Testis (tissue), 3 donors: ENCODE results near the gene REST. TPM values are rescaled to one million over a fixed set of nuclear protein-coding genes. Genes with fewer than 3 reads are reported as not detected.
"Not testable (repeated sequence)": the region's sequence is repeated elsewhere in the genome, so short reads cannot be mapped to it uniquely, and the experiment has no call there.

Experiments used
- DNase-seq: peaks from one replicate; pipeline ENCODE4 v3.0.0-alpha.2; 2019
- H3K27ac ChIP-seq, 2 donors: fragments of 200-600 bp; sonication (generic); one replicate each; pipeline ENCODE4 v1.5.1; 2019
- H3K27me3 ChIP-seq: fragments of 200-600 bp; sonication (generic); one replicate; pipeline ENCODE4 v1.5.1; 2019
- H3K36me3 ChIP-seq: fragments of 200-600 bp; sonication (generic); one replicate; pipeline ENCODE4 v1.5.1; 2017; ENCODE audit warnings: low read depth; ENCODE audit errors: missing control alignments
- H3K4me1 ChIP-seq: fragments of 200-600 bp; sonication (generic); one replicate; pipeline ENCODE4 v1.5.1; 2019
- H3K4me3 ChIP-seq, 2 donors: fragments of 200-600 bp; sonication (generic); one replicate each; pipeline ENCODE4 v1.5.1; 2017 to 2019
- H3K9me3 ChIP-seq: fragments of 200-600 bp; sonication (generic); one replicate; pipeline ENCODE4 v1.5.1; 2017
- CTCF ChIP-seq, 3 experiments: fragments of 450-650 bp in 2 of 3; fragments of 200-600 bp in 1 of 3; sonication (generic) in 1 of 3; IDR thresholded peaks; one replicate each; pipeline ENCODE4 v1.5.1; 2016 to 2019; ENCODE audit warnings: antibody characterized with exemption in 3 of 3, mild to moderate bottlenecking in 2 of 3, moderate library complexity in 1 of 3
- POLR2A ChIP-seq: fragments of 450-650 bp; IDR thresholded peaks from one replicate; pipeline ENCODE4 v1.6.1; 2017; ENCODE audit warnings: antibody characterized with exemption, mild to moderate bottlenecking, moderate library complexity
- WGBS, 2 donors: methylation state at CpG; one replicate each; pipeline ENCODE4 v1.1.5; 2018; 5-methylcytosine and 5-hydroxymethylcytosine counted together
- intact Hi-C: fragments of 100-400 bp; cut with DNase I; formaldehyde crosslinking; loops from one replicate; pipeline ENCODE4 v1.15.1; 2023; ENCODE audit warnings: low total_unique reads
- polyA plus RNA-seq: library from polyadenylated mRNA; stranded (reverse); fragments of 350-450 nt; fragmentation: Illumina TruSeq; extraction: RNeasy Lipid Tissue Mini Kit (QIAGEN cat#74804); gene quantifications from one replicate; pipeline ENCODE4 v1.2.3, GENCODE V29; 2014; ENCODE audit warnings: low read depth, low replicate concordance; ENCODE audit not compliant: insufficient read depth
- total RNA-seq, 2 donors: library from RNA; depleted of rRNA; stranded (reverse); fragments of >200 nt; gene quantifications; one replicate each; pipeline ENCODE4 v1.2.3, GENCODE V29; 2016

The REST gene
- total and polyA plus RNA-seq, 3 donors from 2014 or later = 10.7 to 58.2 (median 50.2) TPM

DNA sequence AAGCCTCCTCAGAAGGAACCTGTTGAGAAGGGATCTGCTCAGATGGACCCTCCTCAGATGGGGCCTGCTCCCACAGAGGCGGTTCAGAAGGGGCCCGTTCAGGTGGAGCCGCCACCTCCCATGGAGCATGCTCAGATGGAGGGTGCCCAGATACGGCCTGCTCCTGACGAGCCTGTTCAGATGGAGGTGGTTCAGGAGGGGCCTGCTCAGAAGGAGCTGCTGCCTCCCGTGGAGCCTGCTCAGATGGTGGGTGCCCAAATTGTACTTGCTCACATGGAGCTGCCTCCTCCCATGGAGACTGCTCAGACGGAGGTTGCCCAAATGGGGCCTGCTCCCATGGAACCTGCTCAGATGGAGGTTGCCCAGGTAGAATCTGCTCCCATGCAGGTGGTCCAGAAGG, 22.9 kb downstream of the REST start:
- Histone ChIP-seq H3K4me1 (no peaks in the 10 kb centered on the region), H3K4me3 (no peak overlapping the region), H3K27me3 (no peaks in the 10 kb centered on the region), H3K27ac (no peak overlapping the region), H3K9me3 (no peaks in the 10 kb centered on the region), H3K36me3 (no peaks in the 10 kb centered on the region)
- 93 to 96% methylated on average over 6 to 7 of the region's 7 CpGs for WGBS, 2 donors
- intact Hi-C loops = no loop called here
- TF ChIP-seq POLR2A (no peak), CTCF (IDR thresholded peaks at IDR 0.05) (no peak)
- DNase-seq = no peak

- no peak overlapping the region for H3K27ac ChIP-seq
- TF ChIP-seq CTCF (IDR thresholded peaks at IDR 0.05) = no peak
- no peak for TF ChIP-seq POLR2A
- intact Hi-C loops = no loop called here
- H3K4me1 ChIP-seq = no peaks in the 10 kb centered on the region
- 59 to 78% methylated on average over 4 of the region's 4 CpGs for WGBS, 2 donors
- no peaks in the 10 kb centered on the region for H3K27me3 ChIP-seq
- no peak for DNase-seq
- H3K36me3 ChIP-seq = no peaks in the 10 kb centered on the region
- no peak overlapping the region for H3K4me3 ChIP-seq
- H3K9me3 ChIP-seq = no peaks in the 10 kb centered on the region
These were observed 24.2 kb downstream of the REST start for GRCh38 chr4:56931924-56932323.

- no peak for TF ChIP-seq CTCF (IDR thresholded peaks at IDR 0.05)
- TF ChIP-seq POLR2A = no peak
- WGBS, 2 donors = 83 to 96% methylated on average over 6 of the region's 6 CpGs
- no peaks in the 10 kb centered on the region for H3K36me3 ChIP-seq
- no peaks in the 10 kb centered on the region for H3K4me1 ChIP-seq
- no peak overlapping the region for H3K4me3 ChIP-seq
- intact Hi-C loops = no loop called here
- DNase-seq = no peak
- H3K27ac ChIP-seq = no peak overlapping the region
- no peaks in the 10 kb centered on the region for H3K9me3 ChIP-seq
- no peaks in the 10 kb centered on the region for H3K27me3 ChIP-seq
These were observed 29.6 kb downstream of the REST start for GRCh38 chr4:56937262-56937661.

DNA sequence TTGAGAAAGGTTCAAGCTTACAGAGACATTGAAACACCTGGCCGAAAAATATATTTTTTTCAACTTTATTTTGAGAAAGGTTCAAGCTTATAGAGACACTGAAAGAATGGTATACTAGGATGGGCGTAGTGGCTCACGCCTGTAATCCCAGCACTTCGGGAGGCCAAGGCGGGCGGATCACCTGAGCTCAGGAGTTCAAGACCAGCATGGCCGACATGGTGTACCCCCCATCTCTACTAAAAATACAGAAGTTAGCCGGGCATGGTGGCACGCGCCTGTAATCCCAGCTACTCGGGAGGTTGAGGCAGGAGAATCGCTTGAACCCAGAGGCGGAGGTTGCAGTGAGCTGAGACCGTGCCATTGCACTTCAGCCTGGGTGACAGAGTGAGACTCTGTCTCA, 32.1 kb downstream of the REST start:
- DNase-seq, H3K4me3 ChIP-seq, H3K27ac ChIP-seq, intact Hi-C loops, H3K36me3 ChIP-seq, H3K27me3 ChIP-seq, H3K4me1 ChIP-seq, H3K9me3 ChIP-seq: not testable (repeated sequence)
- whole genome bisulfite sequencing, 2 donors = 94 to 97% methylated on average over 14 of the region's 14 CpGs

- Histone ChIP-seq H3K4me1 (no peaks in the 10 kb centered on the region), H3K27ac (no peak overlapping the region), H3K36me3 (no peaks in the 10 kb centered on the region), H3K27me3 (no peaks in the 10 kb centered on the region), H3K9me3 (no peaks in the 10 kb centered on the region), H3K4me3 (no peak overlapping the region)
- intact Hi-C loops = no loop called here
- no peak for DNase-seq
- WGBS, 2 donors = 88 to 91% methylated on average over 12 of the region's 12 CpGs
- TF ChIP-seq CTCF (IDR thresholded peaks at IDR 0.05) = no peak
- TF ChIP-seq POLR2A = no peak
These were observed 32.7 kb downstream of the REST start for GRCh38 chr4:56940403-56940802.
